CD14-positive monocyte (primary cell): ENCODE measurements around the gene KNDC1. TPM values are rescaled to one million over a fixed set of nuclear protein-coding genes. Genes with fewer than 3 reads are reported as not detected.

Experiments
- DNase-seq, 3 donors: peaks; one replicate each; pipeline ENCODE4 v3.0.0-alpha.2; 2011 to 2022
- H2AFZ ChIP-seq: 2 replicates; pipeline ENCODE4 v1.6.0; 2012; ENCODE audit warnings: mild to moderate bottlenecking, low read depth, low read length, inconsistent platforms; ENCODE audit not compliant: insufficient read depth, poor library complexity, severe bottlenecking
- H3K27ac ChIP-seq, 2 donors: 1 replicate in 1 of 2; 2 replicates in 1 of 2; pipeline ENCODE4 v1.5.1; 2012 to 2013; ENCODE audit warnings: low read length in 2 of 2, control low read depth in 1 of 2, inconsistent platforms in 1 of 2, low read depth in 1 of 2, mild to moderate bottlenecking in 1 of 2
- H3K27me3 ChIP-seq, 2 donors: one replicate each; pipeline versions ENCODE4 v1.6.0 to v1.6.1; 2011 to 2013; ENCODE audit warnings: low read length in 2 of 2; ENCODE audit not compliant: control insufficient read depth in 2 of 2, insufficient read depth in 2 of 2
- H3K36me3 ChIP-seq, 2 donors: replicated peaks in 1 of 2; 1 replicate in 1 of 2; 2 replicates in 1 of 2; pipeline versions ENCODE4 v1.5.1 to v1.6.1; 2012 to 2013; ENCODE audit warnings: low read length in 2 of 2, control low read depth in 1 of 2, inconsistent platforms in 1 of 2, mild to moderate bottlenecking in 1 of 2; ENCODE audit not compliant: insufficient read depth in 2 of 2, control insufficient read depth in 1 of 2
- H3K4me1 ChIP-seq, 2 donors: 1 replicate in 1 of 2; 2 replicates in 1 of 2; pipeline versions ENCODE4 v1.5.1 to v1.6.1; 2012 to 2013; ENCODE audit warnings: low read length in 2 of 2, control low read depth in 1 of 2, inconsistent platforms in 1 of 2, mild to moderate bottlenecking in 1 of 2, moderate library complexity in 1 of 2; ENCODE audit not compliant: insufficient read depth in 2 of 2, control insufficient read depth in 1 of 2
- H3K4me2 ChIP-seq: replicated peaks from 2 replicates; pipeline ENCODE3; 2012; ENCODE audit warnings: low read length, moderate library complexity, mild to moderate bottlenecking; ENCODE audit not compliant: poor library complexity, severe bottlenecking; ENCODE audit errors: extremely low read depth
- H3K4me3 ChIP-seq, 3 experiments: fragments of 200-600 bp in 1 of 3; sonication (generic) in 1 of 3; replicated peaks in 1 of 3; 1 replicate in 2 of 3; 2 replicates in 1 of 3; pipeline ENCODE4 v1.5.1; 2011 to 2013; ENCODE audit warnings: low read length in 3 of 3, mild to moderate bottlenecking in 3 of 3, control low read depth in 2 of 3, low read depth in 2 of 3, inconsistent platforms in 1 of 3, moderate library complexity in 1 of 3
- H3K79me2 ChIP-seq: 2 replicates; pipeline ENCODE4 v1.6.0; 2012; ENCODE audit warnings: mild to moderate bottlenecking, control low read depth, inconsistent platforms, low read length, moderate library complexity; ENCODE audit not compliant: insufficient read depth
- H3K9ac ChIP-seq: 2 replicates; pipeline ENCODE4 v1.6.0; 2017; ENCODE audit warnings: low read length, mild to moderate bottlenecking; ENCODE audit not compliant: insufficient read depth, poor library complexity, severe bottlenecking
- H3K9me3 ChIP-seq, 2 donors: replicated peaks in 1 of 2; 1 replicate in 1 of 2; 2 replicates in 1 of 2; pipeline versions ENCODE4 v1.5.1 to v1.6.1; 2012 to 2013; ENCODE audit warnings: low read length in 2 of 2, control low read depth in 1 of 2; ENCODE audit not compliant: control insufficient read depth in 1 of 2, insufficient read depth in 1 of 2
- H4K20me1 ChIP-seq: 2 replicates; pipeline ENCODE4 v1.6.0; 2012; ENCODE audit warnings: mild to moderate bottlenecking, low read length, control low read depth, moderate library complexity; ENCODE audit not compliant: insufficient read depth
- H3K27ac Mint-ChIP-seq, 7 donors: one replicate each; pipeline ENCODE4 v1.8.0; 2020; ENCODE audit warnings: mild to moderate bottlenecking in 7 of 7, mixed read lengths in 7 of 7, moderate library complexity in 6 of 7, inconsistent platforms in 2 of 7
- H3K27me3 Mint-ChIP-seq, 3 donors: one replicate each; pipeline ENCODE4 v1.8.0; 2021 to 2022; ENCODE audit warnings: low read depth in 3 of 3, mild to moderate bottlenecking in 3 of 3, mixed read lengths in 3 of 3, moderate library complexity in 3 of 3, inconsistent platforms in 1 of 3
- H3K36me3 Mint-ChIP-seq, 2 donors: one replicate each; pipeline ENCODE4 v1.8.0; 2020; ENCODE audit warnings: mixed read lengths in 2 of 2, inconsistent platforms in 1 of 2, mild to moderate bottlenecking in 1 of 2
- H3K4me1 Mint-ChIP-seq: one replicate; pipeline ENCODE4 v1.8.0; 2020; ENCODE audit warnings: mild to moderate bottlenecking, mixed read lengths
- H3K4me3 Mint-ChIP-seq, 2 donors: one replicate each; pipeline ENCODE4 v1.8.0; 2020; ENCODE audit warnings: mild to moderate bottlenecking in 2 of 2, mixed read lengths in 2 of 2, moderate library complexity in 1 of 2
- H3K9me3 Mint-ChIP-seq, 7 donors: one replicate each; pipeline ENCODE4 v1.8.0; 2020 to 2022; ENCODE audit warnings: mixed read lengths in 7 of 7, mild to moderate bottlenecking in 6 of 7, moderate library complexity in 6 of 7, inconsistent platforms in 2 of 7
- WGBS: methylation state at CpG from one replicate; pipeline ENCODE4 v1.1.5; 2013; ENCODE audit warnings: missing lambda C conversion rate; ENCODE audit not compliant: insufficient coverage; 5-methylcytosine and 5-hydroxymethylcytosine counted together
- intact Hi-C, 2 donors: fragments of 100-400 bp; cut with micrococcal nuclease; formaldehyde crosslinking; loops; one replicate each; pipeline versions ENCODE4 v1.15.0 to v1.15.1; 2023
- polyA plus RNA-seq, 3 donors: library from polyadenylated mRNA; depleted of rRNA in 1 of 3; unstranded in 2 of 3; stranded (reverse) in 1 of 3; fragments of 300-500 nt in 2 of 3; fragments of >200 nt in 1 of 3; fragmentation: Illumina TruSeq in 2 of 3; gene quantifications; 1 replicate in 2 of 3; 2 replicates in 1 of 3; pipeline ENCODE4 v1.2.3, GENCODE V29; 2012 to 2021
- TF ChIP-seq, protein P1 (sequence below): fragments of 200-600 bp; IDR thresholded peaks from one replicate; pipeline ENCODE4 v1.8.0; 2022; ENCODE audit warnings: antibody characterized with exemption, mild to moderate bottlenecking

Gene KNDC1
- polyA plus RNA-seq, 3 donors: 0.22 to 0.80 TPM; not detected in 1

DNA sequence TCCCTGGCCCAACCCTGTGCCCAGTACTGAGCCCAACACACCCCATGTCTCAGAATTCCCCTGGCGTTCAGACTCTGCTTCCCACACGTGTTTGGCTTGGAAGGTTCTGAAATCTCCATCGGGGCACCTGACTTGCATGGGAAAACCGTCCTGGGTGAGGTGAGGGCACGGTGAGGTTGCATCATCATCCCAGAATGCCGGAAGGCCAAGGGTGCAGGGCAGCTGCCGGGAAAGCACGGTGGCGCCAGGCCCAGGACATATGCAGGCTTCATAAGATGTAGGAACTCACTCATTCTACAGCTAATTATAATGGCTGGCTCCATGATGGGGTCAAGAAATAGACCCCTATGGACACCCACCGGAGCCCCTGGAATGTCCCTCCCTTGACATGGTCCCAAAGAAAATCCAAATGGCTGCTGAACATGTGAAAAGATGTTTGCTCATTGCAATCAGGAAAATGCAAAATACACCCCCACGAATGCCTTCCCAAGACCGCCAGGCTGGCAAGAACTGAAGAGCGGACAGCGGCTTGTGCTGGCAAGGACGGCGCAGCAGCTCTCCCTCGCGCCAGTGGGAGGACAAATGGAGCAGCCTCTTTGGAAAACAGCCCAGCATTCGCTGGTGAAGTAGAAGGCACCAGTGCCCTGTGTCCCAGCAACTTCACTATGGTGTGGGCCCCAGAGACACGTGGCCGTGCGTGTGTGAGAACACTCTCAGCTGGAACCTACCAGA is 2.3 kb downstream of the KNDC1 start:
- H2AFZ ChIP-seq: no peak overlapping the region
- no peaks in the 10 kb centered on the region for H3K79me2 ChIP-seq
- H3K27me3 ChIP-seq: peaks cover 13 to 41% of the 10 kb centered on the region in 2 donors
- H3K9ac ChIP-seq: no peak overlapping the region
- H3K4me3 Mint-ChIP-seq: peak overlapping the region in 1 of 2 donors; percentile 19
- DNase-seq: no peak
- intact Hi-C loops: no loop called here
- H3K27ac Mint-ChIP-seq: no peak overlapping the region
- H4K20me1 ChIP-seq: no peaks in the 10 kb centered on the region
- H3K4me1 Mint-ChIP-seq: no peaks in the 10 kb centered on the region
- peaks cover 27 to 53% (median 41%) of the 10 kb centered on the region in 3 donors for H3K27me3 Mint-ChIP-seq
- no peak overlapping the region for H3K27ac ChIP-seq
- no peaks in the 10 kb centered on the region for H3K36me3 Mint-ChIP-seq
- no peak overlapping the region for H3K4me2 ChIP-seq
- H3K4me1 ChIP-seq: peaks cover 0 to 3% of the 10 kb centered on the region in 2 donors
- H3K36me3 ChIP-seq: no peaks in the 10 kb centered on the region
- H3K9me3 ChIP-seq: no peaks in the 10 kb centered on the region
- H3K4me3 ChIP-seq: no peak overlapping the region
- peaks cover 0 to 5% (median 0%) of the 10 kb centered on the region in 7 donors for H3K9me3 Mint-ChIP-seq
- TF ChIP-seq, protein P1, sequence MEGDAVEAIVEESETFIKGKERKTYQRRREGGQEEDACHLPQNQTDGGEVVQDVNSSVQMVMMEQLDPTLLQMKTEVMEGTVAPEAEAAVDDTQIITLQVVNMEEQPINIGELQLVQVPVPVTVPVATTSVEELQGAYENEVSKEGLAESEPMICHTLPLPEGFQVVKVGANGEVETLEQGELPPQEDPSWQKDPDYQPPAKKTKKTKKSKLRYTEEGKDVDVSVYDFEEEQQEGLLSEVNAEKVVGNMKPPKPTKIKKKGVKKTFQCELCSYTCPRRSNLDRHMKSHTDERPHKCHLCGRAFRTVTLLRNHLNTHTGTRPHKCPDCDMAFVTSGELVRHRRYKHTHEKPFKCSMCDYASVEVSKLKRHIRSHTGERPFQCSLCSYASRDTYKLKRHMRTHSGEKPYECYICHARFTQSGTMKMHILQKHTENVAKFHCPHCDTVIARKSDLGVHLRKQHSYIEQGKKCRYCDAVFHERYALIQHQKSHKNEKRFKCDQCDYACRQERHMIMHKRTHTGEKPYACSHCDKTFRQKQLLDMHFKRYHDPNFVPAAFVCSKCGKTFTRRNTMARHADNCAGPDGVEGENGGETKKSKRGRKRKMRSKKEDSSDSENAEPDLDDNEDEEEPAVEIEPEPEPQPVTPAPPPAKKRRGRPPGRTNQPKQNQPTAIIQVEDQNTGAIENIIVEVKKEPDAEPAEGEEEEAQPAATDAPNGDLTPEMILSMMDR: no peak
- 90% methylated on average over 17 of the region's 22 CpGs for WGBS

DNA sequence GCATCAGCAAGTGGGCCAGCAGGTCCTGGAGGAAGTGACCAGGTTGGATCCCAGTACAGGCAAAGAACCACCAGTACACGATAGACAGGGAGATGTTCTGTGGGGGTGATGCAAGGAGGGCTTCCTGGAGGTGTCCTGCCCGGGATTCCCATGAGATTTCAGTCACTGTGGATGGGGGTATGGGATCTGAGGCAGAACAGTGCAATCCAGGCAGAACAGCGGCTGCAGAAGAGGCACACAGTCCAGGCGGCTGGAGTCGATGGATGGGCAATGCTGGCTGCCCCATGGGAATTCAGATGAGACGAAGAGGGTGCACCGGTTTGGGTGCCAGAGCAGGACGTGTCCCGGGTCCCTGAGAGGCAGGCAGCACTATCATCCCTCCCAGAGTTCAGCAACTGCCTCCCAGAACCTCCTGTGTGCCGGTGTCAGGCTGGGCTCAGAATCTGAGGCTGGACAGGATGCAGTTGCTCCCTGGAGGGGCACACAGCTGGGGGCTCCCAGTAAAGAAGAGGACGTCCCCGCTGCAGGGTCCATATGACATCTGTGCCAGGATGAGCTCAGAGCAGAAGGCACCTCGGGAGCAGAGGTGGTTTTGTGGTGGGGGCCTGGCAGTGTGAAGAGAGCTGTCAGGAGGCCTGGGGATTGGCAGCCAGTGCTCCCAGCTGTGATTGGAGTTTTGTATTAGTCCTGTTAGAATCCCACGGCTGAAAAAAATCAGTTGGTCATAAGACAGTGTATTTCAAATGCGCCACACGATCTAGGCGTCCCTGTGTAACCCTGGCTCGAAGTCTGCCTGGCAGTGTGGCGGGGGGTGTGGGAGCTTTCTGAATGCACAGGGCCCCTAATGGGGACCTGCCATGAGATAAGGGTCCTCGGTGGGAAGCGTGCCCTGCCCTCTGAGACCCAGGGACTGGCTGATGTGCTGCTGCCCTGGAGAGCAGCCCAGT is 3.2 kb downstream of the KNDC1 start:
- Mint-ChIP-seq H3K27ac (no peak overlapping the region), H3K9me3 (peaks cover 0 to 8% (median 0%) of the 10 kb centered on the region in 7 donors), H3K4me3 (peak overlapping the region in 1 of 2 donors; percentile 19), H3K27me3 (peaks cover 27 to 54% (median 40%) of the 10 kb centered on the region in 3 donors), H3K36me3 (no peaks in the 10 kb centered on the region), H3K4me1 (no peaks in the 10 kb centered on the region)
- Histone ChIP-seq H3K79me2 (no peaks in the 10 kb centered on the region), H3K36me3 (no peaks in the 10 kb centered on the region), H3K4me1 (peaks cover 0 to 3% of the 10 kb centered on the region in 2 donors), H4K20me1 (no peaks in the 10 kb centered on the region), H3K4me2 (no peak overlapping the region), H3K9me3 (no peaks in the 10 kb centered on the region), H3K27me3 (peaks cover 13 to 37% of the 10 kb centered on the region in 2 donors), H3K4me3 (no peak overlapping the region), H3K27ac (no peak overlapping the region), H3K9ac (no peak overlapping the region), H2AFZ (no peak overlapping the region)
- no peak for DNase-seq
- 84% methylated on average over 16 of the region's 21 CpGs for WGBS
- intact Hi-C loops: no loop called here
- TF ChIP-seq, protein P1: no peak
